ENCODE results near the gene SRGAP2C.
"Not testable (repeated sequence)": the region's sequence is repeated elsewhere in the genome, so short reads cannot be mapped to it uniquely, and the experiment has no call there.

SRGAP2C gene

DNA sequence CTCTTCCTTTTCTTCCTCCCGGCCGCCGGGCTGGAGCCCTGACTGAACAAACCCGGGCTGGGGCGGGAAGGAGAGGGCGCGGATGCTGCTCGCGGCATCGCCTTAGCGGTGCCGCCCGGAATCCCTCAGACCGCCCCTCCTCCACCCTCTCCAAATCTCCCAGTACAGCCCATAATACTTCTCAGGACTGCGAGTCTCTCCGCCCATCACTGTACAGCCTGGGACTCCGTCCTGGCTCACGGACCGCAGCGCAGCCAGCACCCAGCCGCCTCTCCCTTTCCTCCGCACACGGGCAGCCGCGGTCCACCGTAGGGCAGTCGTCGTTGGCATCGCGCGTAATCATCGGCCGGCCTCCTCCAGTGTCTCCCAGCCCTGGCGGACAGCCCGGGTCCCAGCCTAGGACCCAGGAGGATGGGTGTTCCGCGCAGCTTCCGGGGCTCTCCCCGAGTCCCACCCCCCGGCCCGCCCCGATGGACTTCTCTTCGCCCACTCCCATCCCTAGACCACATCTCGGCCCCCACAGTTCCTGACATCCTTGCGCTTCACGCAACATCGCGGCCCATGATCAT lies 449 bp downstream of the SRGAP2C start:
- in situ Hi-C loops (cut with MboI; ENCODE audit: low sequenced_read_pairs), result not testable (repeated sequence)

DNA sequence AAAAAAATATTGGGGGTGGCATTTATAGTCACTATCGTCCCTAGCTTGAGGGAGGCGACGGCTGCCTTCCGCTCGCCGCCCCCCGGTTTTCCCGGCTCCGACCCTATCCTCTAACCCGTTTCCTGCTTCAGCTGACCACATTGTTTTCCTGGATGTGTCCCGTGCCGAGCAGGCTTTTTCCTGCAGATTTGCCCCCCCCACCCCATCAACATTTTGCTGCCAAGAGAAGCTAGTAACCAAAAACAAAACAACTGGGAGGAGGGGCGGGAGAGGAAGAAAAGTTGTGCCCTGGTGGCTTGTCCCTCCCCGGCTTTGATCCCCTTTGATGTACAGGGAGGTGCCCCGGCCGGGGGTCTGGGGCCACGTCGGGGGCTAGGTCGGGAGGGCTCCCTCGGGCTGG lies 1.4 kb downstream of the SRGAP2C start:
- in situ Hi-C loops (cut with MboI; ENCODE audit: low sequenced_read_pairs), result not testable (repeated sequence)

DNA sequence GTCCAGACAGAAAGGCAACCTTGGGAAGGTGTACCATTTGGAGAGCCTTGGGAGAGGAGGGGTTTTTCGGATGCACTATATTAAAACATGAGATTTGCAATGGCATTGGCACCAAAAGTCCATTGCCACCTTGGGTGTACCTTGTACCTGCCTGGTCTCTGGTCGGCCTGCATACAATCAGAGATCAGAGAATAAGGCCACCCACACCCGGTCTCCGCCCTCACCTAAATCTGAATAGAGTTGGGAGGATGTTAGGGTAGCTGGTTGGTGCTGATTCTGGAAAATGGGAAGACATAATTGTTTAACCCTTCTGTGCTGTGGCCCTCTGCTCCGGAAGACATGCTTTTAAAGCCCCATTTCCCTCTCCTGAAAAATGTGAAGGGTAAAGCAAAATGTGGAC lies 3.1 kb downstream of the SRGAP2C start:
- in situ Hi-C loops (cut with MboI; ENCODE audit: low sequenced_read_pairs), result not testable (repeated sequence)

GRCh38 chr1:121192512-121192911 lies 7.7 kb downstream of the SRGAP2C start:
- in situ Hi-C loops (cut with MboI; ENCODE audit: low sequenced_read_pairs), result not testable (repeated sequence)

DNA sequence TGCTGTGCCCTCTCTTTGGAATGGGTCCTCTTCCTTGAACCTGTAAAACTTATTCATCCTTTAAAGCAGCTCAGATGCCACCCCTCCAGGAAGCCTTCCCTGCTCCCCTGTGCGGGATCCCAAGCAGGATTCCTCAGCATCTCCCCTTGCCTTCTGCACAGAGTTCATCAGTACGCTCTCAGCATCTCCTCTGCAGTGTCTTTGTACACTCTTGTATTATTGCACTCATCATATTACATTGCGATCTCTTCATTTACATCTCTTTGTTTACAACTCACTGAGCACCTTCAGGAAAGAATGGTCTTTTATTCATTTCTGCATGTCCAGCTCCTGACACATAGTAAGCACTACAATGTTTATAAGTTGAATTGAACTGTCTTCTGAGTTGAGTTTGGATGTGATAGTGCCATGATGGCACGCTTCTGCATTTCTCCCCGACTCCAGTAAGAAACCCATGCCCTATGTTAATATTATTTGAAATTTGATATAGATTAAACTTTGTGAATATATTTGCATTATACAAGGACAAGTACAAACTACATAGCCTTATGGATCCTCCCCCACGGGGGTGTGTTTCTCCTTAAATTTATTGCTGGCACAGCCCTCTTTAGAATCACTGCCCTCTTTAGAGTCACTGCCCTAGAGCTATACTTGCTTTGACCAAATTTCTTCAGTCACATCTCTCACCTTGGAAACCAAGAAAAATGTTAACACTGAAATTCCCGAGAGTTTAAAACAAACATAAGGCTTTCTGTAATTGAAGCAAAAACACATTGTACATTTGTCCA lies 12.5 kb downstream of the SRGAP2C start:
- in situ Hi-C loops (cut with MboI; ENCODE audit: low sequenced_read_pairs), result not testable (repeated sequence)

DNA sequence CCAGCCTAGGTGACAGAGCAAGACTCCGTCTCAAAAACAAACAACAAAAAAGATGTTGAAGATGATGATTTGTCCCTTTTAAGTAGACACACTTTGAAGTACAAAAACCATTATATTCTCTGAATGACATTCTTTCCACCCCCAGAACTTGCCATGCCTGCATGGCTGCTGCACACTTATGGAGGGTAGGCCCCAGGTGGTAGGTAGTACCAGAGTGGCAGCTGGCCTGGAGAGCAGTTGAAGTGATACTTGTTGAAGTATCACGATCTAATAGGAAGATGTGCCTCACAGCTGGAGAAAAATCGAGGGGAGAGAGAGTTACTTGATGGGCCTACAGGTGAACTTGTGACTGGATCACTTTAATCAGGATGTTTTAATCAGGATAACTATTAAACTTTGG lies 15.0 kb downstream of the SRGAP2C start:
- in situ Hi-C loops (cut with MboI; ENCODE audit: low sequenced_read_pairs), result not testable (repeated sequence)

DNA sequence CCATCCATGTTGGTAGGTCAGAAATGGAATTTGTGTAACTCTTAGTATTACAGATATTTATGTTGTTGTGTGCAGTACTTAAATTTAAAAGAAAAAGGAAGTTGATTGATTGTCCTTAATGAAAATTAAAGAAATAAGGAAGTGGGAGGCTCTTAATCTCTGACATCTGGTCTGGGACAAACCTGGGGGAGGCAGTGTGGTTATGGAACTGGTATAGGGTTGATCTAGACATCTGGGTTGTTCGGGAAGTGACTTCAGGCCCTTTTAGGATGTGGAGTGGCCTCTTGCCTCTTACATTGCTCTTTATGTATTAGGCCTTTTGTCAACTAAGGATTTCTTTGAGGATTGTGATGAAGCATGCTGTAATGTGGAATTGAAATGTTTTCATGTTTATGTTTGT lies 15.5 kb downstream of the SRGAP2C start:
- in situ Hi-C loops (cut with MboI; ENCODE audit: low sequenced_read_pairs), result not testable (repeated sequence)

- in situ Hi-C loops (cut with MboI; ENCODE audit: low sequenced_read_pairs), result not testable (repeated sequence)
These were observed 16.5 kb downstream of the SRGAP2C start for GRCh38 chr1:121200985-121201981.

DNA sequence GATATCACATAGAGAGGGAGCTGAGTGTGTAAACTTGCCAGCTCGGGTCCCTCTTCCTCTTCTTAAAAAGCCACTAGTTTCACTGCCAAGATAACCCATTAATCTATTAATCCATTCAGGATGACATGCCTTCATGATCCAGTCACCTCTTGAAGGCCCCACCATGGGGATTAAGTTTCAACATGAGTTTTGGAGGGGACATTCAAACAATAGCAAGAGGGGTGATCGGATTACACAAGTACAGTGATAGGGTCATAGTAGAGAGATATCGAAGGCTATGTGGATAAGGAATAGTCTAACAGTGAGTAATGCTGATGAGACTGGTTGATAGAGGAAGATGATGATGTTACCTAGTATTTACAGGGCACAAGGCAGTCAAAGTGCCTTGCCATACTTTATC lies 18.2 kb downstream of the SRGAP2C start:
- in situ Hi-C loops (cut with MboI; ENCODE audit: low sequenced_read_pairs), result not testable (repeated sequence)

- in situ Hi-C loops (cut with MboI; ENCODE audit: low sequenced_read_pairs), result not testable (repeated sequence)
These were observed 21.3 kb downstream of the SRGAP2C start for GRCh38 chr1:121205786-121206711.

DNA sequence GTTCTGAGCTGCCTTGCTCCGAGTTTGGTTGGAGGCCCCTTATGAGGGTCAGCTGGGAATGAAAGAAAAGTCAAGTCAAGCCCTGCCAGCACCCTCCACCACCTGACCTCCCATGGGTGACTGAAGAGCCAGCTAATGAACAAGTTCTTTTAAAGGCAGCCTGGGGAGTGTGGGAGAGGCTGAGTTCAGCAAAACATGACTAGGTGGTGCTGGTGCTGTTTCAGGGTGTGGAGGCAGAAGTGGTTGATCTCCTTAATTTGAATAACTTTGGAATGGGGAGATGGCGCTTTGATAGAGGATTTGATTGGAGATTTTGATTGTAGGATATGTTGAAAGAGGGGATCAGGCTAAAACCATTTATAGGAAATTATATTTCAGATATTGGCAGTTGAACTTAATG lies 22.6 kb downstream of the SRGAP2C start:
- in situ Hi-C loops (cut with MboI; ENCODE audit: low sequenced_read_pairs), result not testable (repeated sequence)

- in situ Hi-C loops (cut with MboI; ENCODE audit: low sequenced_read_pairs), result not testable (repeated sequence)
These were observed 23.6 kb downstream of the SRGAP2C start for GRCh38 chr1:121208375-121208774.

GRCh38 chr1:121210778-121211177 lies 26.0 kb downstream of the SRGAP2C start:
- in situ Hi-C loops (cut with MboI; ENCODE audit: low sequenced_read_pairs), result not testable (repeated sequence)

DNA sequence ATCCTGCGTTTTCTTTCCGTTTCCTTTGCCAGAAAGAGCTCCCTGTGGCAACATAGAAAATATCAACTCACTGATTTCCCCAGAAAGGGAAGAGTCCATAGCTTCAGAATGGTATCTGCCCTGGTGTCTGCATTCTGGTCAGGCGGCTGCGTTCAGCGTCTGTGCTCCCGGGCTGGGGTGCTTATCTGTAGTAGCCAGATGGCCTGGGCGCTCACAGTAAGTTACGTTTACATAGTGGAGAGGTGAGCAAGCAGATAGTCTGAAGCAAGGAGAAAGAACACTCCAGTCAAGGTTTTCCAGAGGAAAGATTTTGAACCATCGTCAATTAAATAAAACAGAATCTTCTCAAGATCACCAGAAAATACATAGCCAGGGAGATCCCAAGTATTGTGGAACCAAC lies 28.7 kb downstream of the SRGAP2C start:
- in situ Hi-C loops (cut with MboI; ENCODE audit: low sequenced_read_pairs), result not testable (repeated sequence)

DNA sequence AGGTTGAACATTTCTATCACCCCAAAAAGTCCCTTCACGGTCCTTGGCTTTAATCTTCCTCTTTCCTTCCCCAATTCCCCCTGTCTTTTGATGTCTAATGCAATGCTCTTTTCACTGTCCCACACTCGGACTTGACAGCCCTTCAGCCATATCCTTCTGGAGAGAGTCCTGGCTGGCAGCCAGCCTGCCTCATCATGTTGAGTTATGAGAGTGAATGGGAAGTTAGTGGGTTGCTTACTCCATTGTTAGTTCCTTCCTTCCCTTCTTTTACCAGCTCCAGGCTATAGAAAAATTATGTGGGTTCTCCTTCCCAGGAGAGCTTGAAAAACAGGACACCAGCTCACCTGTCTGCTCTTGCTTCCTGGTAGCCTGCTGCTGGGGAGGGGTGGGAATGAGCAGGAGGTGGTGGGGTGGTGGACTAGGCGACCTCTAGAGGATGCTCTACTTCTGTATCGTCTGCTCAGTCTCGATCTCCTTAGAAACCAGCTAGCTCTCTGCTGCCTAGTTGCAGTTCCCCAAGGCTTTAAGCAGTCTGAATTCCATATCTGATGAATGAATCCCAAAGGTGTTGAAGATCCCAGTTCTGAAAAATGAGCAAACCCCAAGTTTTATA lies 29.9 kb downstream of the SRGAP2C start:
- in situ Hi-C loops (cut with MboI; ENCODE audit: low sequenced_read_pairs), result not testable (repeated sequence)

DNA sequence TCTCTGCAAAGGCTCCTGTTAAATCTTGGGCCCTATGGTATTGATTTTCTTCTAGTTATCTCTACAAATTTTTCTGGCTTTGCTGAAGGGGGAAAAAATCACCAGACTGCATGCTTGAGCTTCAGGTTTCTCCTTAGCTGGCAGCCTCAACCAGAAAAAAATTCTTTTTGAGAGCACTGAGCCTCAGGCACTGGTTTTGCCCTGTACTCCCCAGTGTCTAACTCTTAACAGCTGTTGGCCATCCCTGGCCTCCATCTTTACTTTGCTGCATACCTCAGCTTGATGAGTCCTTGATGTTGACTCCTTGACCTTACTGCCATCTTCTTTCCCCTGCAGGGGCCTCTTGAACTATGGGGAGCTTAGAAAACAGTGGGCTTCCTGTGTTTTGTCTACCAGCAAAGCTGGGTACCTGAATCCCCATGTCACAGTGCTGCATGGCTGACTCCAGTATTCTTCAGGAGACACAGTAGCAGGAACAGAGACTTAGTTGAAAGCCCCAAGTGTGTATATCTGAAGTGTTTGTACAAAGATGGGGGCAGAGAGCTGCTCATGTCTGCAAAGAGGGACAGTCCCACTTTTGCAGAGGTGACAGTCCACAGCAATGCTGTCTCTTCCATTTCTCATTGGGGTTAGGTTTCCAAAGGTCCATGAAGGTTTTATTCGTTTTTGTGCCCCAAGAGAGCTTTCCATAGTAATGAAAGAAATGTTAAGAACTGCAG lies 31.1 kb downstream of the SRGAP2C start:
- in situ Hi-C loops (cut with MboI; ENCODE audit: low sequenced_read_pairs), result not testable (repeated sequence)

- in situ Hi-C loops (cut with MboI; ENCODE audit: low sequenced_read_pairs), result not testable (repeated sequence)
These were observed 31.9 kb downstream of the SRGAP2C start for GRCh38 chr1:121216676-121217075.

DNA sequence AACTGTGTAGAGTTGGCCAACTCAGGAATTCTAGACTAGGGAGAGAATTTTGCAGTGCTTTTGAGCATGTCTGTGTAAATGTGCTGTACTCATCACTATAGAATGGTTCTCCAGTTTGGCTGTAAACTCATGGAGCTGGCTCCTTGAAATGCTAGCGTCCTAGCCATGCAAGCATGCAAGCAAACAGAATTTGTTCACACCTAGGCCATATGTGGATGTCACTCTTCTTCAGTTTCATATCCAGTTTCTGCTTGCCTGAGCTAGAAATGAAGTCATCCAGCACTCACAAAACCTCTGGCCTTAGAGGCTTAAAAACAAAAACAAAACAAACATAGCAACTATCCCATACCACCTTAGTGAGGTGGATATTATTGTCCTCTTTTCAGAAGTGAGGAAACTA lies 37.0 kb downstream of the SRGAP2C start:
- in situ Hi-C loops (cut with MboI; ENCODE audit: low sequenced_read_pairs), result not testable (repeated sequence)

GRCh38 chr1:121224714-121225113 lies 39.9 kb downstream of the SRGAP2C start:
- in situ Hi-C loops (cut with MboI; ENCODE audit: low sequenced_read_pairs), result not testable (repeated sequence)
